ENCODE measurements around the gene PIGC. TPM values are rescaled to one million over a fixed set of nuclear protein-coding genes. Genes with fewer than 3 reads are reported as not detected.

PIGC gene
- total RNA-seq, 1 experiment from 2014 or later: 26.1 TPM

DNA sequence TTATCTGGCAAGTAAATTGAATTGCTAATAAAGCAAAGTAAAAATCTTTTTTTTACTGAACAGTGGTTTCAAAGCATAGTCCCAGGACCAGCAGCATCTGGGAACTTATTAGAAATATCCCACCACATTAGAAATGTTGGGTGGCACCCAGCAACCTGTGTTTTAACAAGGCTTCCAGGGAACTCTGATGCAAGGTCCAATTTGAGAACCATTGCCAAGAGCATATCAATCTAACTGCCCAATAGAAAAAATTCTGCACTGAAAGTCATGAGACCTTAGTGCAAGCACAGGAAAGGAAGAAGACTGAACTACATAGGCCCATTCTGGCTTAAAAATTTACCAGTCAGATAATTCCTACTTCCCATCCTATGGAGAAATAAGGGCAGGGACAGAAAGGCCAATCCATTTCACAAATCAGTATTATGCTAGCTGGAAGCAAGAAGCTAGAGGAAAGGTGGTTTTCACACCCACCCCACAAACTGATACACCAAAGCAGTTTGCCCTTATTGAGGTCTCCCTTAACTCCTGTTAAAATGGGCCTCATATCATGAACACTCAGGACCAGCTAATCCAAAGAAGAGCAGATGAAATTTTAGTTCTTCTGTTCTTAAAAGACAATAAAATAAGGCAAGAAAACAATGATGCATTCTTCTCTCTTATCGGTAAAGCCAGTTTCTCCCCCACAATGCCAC, 40.8 kb downstream of the PIGC start:
- Histone ChIP-seq H3K27me3 (replicated peaks; ENCODE audit: control insufficient read depth, insufficient read depth, low read length) (no peaks in the 10 kb centered on the region), H3K4me1 (peaks cover 15% of the 10 kb centered on the region), H3K4me3 (ENCODE audit: low read depth, low read length) (no peak overlapping the region), H3K36me3 (ENCODE audit: control insufficient read depth, insufficient read depth, low read length) (no peaks in the 10 kb centered on the region), H3K9me3 (no peaks in the 10 kb centered on the region)
- H3K4me3 Mint-ChIP-seq (ENCODE audit: unreplicated experiment): no peak overlapping the region
- H3K36me3 Mint-ChIP-seq (ENCODE audit: insufficient read depth, unreplicated experiment): no peaks in the 10 kb centered on the region
- H3K27me3 Mint-ChIP-seq (ENCODE audit: insufficient read depth, unreplicated experiment): no peaks in the 10 kb centered on the region
- intact Hi-C loops (cut with micrococcal nuclease; ENCODE audit: unreplicated experiment): no loop called here
- peaks cover 20% of the 10 kb centered on the region for H3K4me1 Mint-ChIP-seq (ENCODE audit: low read depth, unreplicated experiment)
- no TSS peak for BruUV-seq (replicated peaks)
- POLR2A ChIA-PET: no interaction called here
- CTCF ChIA-PET: no interaction called here
- TF ChIP-seq, protein P1, sequence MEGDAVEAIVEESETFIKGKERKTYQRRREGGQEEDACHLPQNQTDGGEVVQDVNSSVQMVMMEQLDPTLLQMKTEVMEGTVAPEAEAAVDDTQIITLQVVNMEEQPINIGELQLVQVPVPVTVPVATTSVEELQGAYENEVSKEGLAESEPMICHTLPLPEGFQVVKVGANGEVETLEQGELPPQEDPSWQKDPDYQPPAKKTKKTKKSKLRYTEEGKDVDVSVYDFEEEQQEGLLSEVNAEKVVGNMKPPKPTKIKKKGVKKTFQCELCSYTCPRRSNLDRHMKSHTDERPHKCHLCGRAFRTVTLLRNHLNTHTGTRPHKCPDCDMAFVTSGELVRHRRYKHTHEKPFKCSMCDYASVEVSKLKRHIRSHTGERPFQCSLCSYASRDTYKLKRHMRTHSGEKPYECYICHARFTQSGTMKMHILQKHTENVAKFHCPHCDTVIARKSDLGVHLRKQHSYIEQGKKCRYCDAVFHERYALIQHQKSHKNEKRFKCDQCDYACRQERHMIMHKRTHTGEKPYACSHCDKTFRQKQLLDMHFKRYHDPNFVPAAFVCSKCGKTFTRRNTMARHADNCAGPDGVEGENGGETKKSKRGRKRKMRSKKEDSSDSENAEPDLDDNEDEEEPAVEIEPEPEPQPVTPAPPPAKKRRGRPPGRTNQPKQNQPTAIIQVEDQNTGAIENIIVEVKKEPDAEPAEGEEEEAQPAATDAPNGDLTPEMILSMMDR (IDR thresholded peaks at IDR 0.05; ENCODE audit: insufficient read depth in 1 of 2, low read depth in 1 of 2, low read length in 1 of 2, severe bottlenecking in 1 of 2, unreplicated experiment in 1 of 2): no peak
- no peaks in the 10 kb centered on the region for H3K9me3 Mint-ChIP-seq (ENCODE audit: unreplicated experiment)
- DNase-seq: no peak
- no peak overlapping the region for H3K27ac Mint-ChIP-seq (ENCODE audit: unreplicated experiment)

- POLR2A ChIA-PET: no interaction called here
These were observed 42.0 kb downstream of the PIGC start for GRCh38 chr1:172401892-172402291.

GRCh38 chr1:172401477-172401876, 42.4 kb downstream of the PIGC start:
- no TSS peak for BruUV-seq (replicated peaks)
- no peaks in the 10 kb centered on the region for H3K36me3 ChIP-seq (ENCODE audit: control insufficient read depth, insufficient read depth, low read length)
- H3K36me3 Mint-ChIP-seq (ENCODE audit: insufficient read depth, unreplicated experiment): no peaks in the 10 kb centered on the region
- intact Hi-C loops (cut with micrococcal nuclease; ENCODE audit: unreplicated experiment): no loop called here
- H3K9me3 Mint-ChIP-seq (ENCODE audit: unreplicated experiment): no peaks in the 10 kb centered on the region
- no peak overlapping the region for H3K4me3 Mint-ChIP-seq (ENCODE audit: unreplicated experiment)
- no peaks in the 10 kb centered on the region for H3K27me3 ChIP-seq (replicated peaks; ENCODE audit: control insufficient read depth, insufficient read depth, low read length)
- TF ChIP-seq, protein P1 (IDR thresholded peaks at IDR 0.05; ENCODE audit: insufficient read depth in 1 of 2, low read depth in 1 of 2, low read length in 1 of 2, severe bottlenecking in 1 of 2, unreplicated experiment in 1 of 2): no peak
- CTCF ChIA-PET: no interaction called here
- POLR2A ChIA-PET: no interaction called here
- H3K4me3 ChIP-seq (ENCODE audit: low read depth, low read length): no peak overlapping the region
- no peaks in the 10 kb centered on the region for H3K27me3 Mint-ChIP-seq (ENCODE audit: insufficient read depth, unreplicated experiment)
- no peaks in the 10 kb centered on the region for H3K9me3 ChIP-seq
- DNase-seq: no peak
- peaks cover 15% of the 10 kb centered on the region for H3K4me1 ChIP-seq
- peaks cover 20% of the 10 kb centered on the region for H3K4me1 Mint-ChIP-seq (ENCODE audit: low read depth, unreplicated experiment)
- no peak overlapping the region for H3K27ac Mint-ChIP-seq (ENCODE audit: unreplicated experiment)

More at GRCh38 chr1:172401892-172402291, 42.0 kb downstream of the PIGC start:
- no peak for DNase-seq
- intact Hi-C loops (cut with micrococcal nuclease; ENCODE audit: unreplicated experiment): no loop called here
- Mint-ChIP-seq H3K9me3 (ENCODE audit: unreplicated experiment) (no peaks in the 10 kb centered on the region), H3K27me3 (ENCODE audit: insufficient read depth, unreplicated experiment) (no peaks in the 10 kb centered on the region), H3K36me3 (ENCODE audit: insufficient read depth, unreplicated experiment) (no peaks in the 10 kb centered on the region), H3K27ac (ENCODE audit: unreplicated experiment) (no peak overlapping the region), H3K4me3 (ENCODE audit: unreplicated experiment) (no peak overlapping the region), H3K4me1 (ENCODE audit: low read depth, unreplicated experiment) (peaks cover 20% of the 10 kb centered on the region)
- Histone ChIP-seq H3K4me3 (ENCODE audit: low read depth, low read length) (no peak overlapping the region), H3K9me3 (no peaks in the 10 kb centered on the region), H3K4me1 (peaks cover 15% of the 10 kb centered on the region), H3K27me3 (replicated peaks; ENCODE audit: control insufficient read depth, insufficient read depth, low read length) (no peaks in the 10 kb centered on the region), H3K36me3 (ENCODE audit: control insufficient read depth, insufficient read depth, low read length) (no peaks in the 10 kb centered on the region)
- CTCF ChIA-PET: no interaction called here
- TF ChIP-seq, protein P1 (IDR thresholded peaks at IDR 0.05; ENCODE audit: insufficient read depth in 1 of 2, low read depth in 1 of 2, low read length in 1 of 2, severe bottlenecking in 1 of 2, unreplicated experiment in 1 of 2): peak; percentile 37 to 47
- BruUV-seq (replicated peaks): no TSS peak
